SK-N-MC (cell line): ENCODE data around the gene LAIR1.

ENCODE experiments used
- DNase-seq: peaks from one replicate; pipeline ENCODE4 v3.0.0-alpha.2; 2011; ENCODE audit warnings: low read depth, low spot score
- H3K27ac ChIP-seq: fragments of 200-600 bp; sonication (generic); 2 replicates; pipeline ENCODE4 v1.5.1; 2016; ENCODE audit warnings: mixed run types
- H3K36me3 ChIP-seq: fragments of 200-600 bp; sonication (generic); 2 replicates; pipeline ENCODE4 v1.6.1; 2017; ENCODE audit warnings: antibody characterized with exemption, low read length, mixed read lengths; ENCODE audit not compliant: insufficient read depth
- H3K4me3 ChIP-seq: fragments of 200-600 bp; sonication (generic); 2 replicates; pipeline ENCODE4 v1.5.1; 2016
- H3K9ac ChIP-seq: fragments of 200-600 bp; sonication (generic); 2 replicates; pipeline ENCODE4 v1.8.0; 2017; ENCODE audit warnings: mixed run types, mixed read lengths; ENCODE audit not compliant: insufficient read length
- H3K9me3 ChIP-seq: fragments of 200-600 bp; sonication (generic); 2 replicates; pipeline ENCODE4 v1.6.1; 2017; ENCODE audit warnings: low read depth, mild to moderate bottlenecking, antibody characterized with exemption, low read length, moderate library complexity, mixed read lengths
- EZH2 ChIP-seq: fragments of 200-600 bp; sonication (generic); IDR thresholded peaks from one replicate; pipeline ENCODE4 v1.6.1; 2017; ENCODE audit warnings: antibody characterized with exemption
- FOXP2 ChIP-seq: optimal IDR thresholded peaks from 2 replicates; pipeline ENCODE3; 2011; ENCODE audit warnings: mild to moderate bottlenecking, moderate library complexity; ENCODE audit not compliant: insufficient read depth; ENCODE audit errors: extremely low read length, control extremely low read depth
- POLR2AphosphoS5 ChIP-seq: IDR thresholded peaks from 2 replicates; pipeline ENCODE4 v1.6.1; 2012; ENCODE audit warnings: mild to moderate bottlenecking, low read depth, low read length, borderline replicate concordance

The LAIR1 gene

DNA sequence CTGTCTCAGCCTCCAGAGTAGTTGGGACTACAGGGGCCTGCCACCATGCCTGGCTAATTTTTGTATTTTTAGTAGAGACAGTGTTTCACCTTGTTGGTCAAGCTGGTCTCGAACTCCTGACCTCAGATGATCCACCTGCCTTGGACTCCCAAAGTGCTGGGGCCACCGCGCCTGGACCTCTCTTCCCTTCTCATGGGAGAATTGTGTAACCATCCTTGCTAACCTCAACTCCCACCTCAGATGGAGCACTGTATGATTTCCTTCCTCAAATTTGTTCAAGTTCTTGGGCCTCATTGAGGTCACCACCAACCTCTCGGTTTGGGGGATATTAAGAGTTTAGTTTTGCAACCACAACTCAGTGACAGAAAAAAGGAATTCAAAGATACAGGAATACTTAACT is 62.5 kb downstream of the LAIR1 start:
- no peak overlapping the region for H3K9ac ChIP-seq
- H3K27ac ChIP-seq = no peak overlapping the region
- no peak overlapping the region for H3K4me3 ChIP-seq
- H3K36me3 ChIP-seq = no peaks in the 10 kb centered on the region
- H3K9me3 ChIP-seq = no peaks in the 10 kb centered on the region
- TF ChIP-seq FOXP2 (no peak), EZH2 (no peak), POLR2AphosphoS5 (no peak)
- no peak for DNase-seq
